Melanocyte of skin (primary cell): ENCODE measurements around the gene FRAT2. TPM values are rescaled to one million over a fixed set of nuclear protein-coding genes. Genes with fewer than 3 reads are reported as not detected.

Experiments
- small RNA-seq, 2 donors: library from RNA; depleted of rRNA; stranded (forward); fragments of <200 nt; gene quantifications; one replicate each; pipeline ENCODE3, GENCODE V24; 2012
- total RNA-seq, 2 donors: library from RNA; depleted of rRNA; stranded (reverse); fragments of >200 nt; gene quantifications; 2 replicates each; pipeline ENCODE4 v1.2.3, GENCODE V29; 2012

Gene FRAT2, protein sequence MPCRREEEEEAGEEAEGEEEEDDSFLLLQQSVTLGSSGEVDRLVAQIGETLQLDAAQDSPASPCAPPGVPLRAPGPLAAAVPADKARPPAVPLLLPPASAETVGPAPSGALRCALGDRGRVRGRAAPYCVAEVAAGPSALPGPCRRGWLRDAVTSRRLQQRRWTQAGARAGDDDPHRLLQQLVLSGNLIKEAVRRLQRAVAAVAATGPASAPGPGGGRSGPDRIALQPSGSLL
- total RNA-seq = 10 to 100 TPM; 11.4 to 12.3 TPM

DNA sequence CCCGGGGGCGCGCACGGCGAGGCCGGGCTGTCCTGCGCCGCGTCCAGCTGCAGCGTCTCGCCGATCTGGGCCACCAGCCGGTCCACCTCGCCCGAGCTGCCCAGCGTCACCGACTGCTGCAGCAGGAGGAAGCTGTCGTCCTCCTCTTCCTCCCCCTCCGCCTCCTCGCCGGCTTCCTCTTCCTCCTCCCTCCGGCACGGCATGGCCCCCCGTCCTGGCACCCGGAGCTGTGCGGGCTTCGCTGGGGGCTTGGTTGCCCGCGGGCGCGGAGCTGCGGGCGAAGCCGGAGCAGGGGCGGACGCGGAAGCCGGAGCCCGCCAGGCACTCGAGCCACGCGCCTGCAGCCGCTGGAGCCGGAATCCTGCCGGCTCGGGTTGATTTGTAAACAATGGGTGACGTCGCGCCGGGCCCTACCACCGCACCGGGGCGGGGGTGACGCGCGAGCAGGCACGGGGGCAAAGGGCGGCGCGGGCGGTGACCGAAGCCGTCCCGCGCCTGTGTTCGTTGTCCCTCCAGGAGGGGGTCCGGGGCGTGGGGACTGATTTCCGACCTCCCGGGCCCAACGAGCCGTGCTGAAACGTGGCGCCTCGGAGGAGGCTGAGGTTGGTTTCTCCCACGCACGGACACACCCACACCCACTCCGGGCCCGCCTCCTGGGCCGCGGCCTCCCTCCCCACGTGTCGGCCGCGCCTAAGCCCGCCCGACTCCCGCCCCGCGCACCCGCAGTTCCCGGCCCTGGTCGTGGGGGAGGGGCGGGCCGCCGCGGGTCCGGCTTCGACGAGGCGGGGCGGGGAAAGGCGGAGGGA, at the start of gene FRAT2:
Gene FRAT2, minus strand, starts transcription at position 360 of the 806 bp plus-strand sequence. Its CDS starts 157 bp downstream, at position 203.

DNA sequence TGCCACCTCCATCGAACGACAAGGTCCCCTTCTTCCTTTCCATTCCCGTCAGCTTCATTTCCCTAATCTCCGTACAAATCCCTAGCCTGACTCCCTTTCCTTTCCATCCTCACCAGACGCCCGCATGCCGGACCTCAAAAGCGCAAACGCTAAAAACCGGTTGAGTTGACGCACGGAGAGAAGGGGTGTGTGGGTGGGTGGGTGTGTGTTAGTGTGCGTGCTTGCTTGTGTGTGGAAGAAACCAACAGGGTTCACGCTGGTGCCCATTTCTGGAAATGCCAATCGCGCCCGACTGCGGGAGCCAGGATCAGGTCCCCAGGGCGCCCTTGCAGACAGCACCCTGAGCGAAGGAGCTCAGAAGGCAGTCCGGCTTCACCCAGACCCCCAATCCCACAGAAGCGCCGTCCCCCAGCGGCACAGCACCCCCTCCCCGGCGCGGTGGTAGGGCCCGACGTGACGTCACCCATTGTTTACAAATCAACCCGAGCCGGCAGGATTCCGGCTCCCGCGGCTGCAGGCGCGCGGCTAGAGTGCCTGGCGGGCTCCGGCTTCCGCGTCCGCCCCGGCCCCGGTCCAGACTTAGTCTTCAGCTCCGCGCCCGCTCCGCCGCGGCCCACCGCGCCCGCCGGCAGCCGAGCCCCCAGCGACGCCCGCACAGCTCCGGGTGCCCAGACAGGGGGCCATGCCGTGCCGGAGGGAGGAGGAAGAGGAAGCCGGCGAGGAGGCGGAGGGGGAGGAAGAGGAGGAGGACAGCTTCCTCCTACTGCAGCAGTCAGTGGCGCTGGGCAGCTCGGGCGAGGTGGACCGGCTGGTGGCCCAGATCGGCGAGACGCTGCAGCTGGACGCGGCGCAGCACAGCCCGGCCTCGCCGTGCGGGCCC, 15.5 kb downstream of the FRAT2 start, which contains the start of gene FRAT1:
Gene FRAT1, plus strand, starts transcription at position 500 of the 880 bp plus-strand sequence. Its CDS starts 183 bp downstream, at position 683.

DNA sequence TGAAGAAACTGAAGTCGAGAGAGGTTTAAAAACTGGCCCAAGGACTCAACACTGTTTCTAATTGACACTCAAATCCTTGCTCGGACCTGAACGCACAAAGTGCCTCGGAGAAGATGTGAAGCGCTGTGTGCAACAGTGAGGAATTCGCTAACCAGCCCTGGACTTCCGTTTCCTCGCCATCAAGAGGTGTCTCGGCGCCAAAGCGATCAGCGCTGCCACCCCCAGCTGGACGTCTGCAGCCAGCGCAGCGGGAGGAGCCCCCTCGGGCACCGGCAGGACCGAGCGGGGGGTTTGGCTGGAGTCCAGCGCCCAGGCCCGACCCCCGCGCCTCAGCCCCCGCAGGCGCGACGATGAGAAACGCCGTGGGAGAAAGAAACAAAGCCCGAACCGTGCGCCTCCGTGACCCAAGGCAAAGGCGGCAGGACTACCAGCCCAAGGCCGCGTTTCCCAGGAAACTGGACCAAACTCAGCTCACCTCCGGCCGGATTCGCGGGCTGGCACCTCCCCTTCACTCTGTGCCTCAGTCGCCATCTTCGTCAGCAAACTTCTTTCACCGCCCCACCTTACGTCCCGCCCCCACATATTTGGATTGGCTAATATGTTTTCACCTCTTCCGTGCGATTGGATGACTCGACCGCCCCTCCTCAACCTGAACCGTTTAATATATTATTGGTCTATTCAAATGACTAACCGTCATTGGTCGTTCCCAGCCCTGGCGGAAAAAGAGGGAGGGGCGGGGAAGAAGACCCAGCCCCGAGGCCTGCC, 42.2 kb downstream of the FRAT2 start, which contains the start of gene ARHGAP19:
Gene ARHGAP19, minus strand, starts transcription at position 541 of the 765 bp plus-strand sequence. Its CDS starts 10 bp downstream, at position 531.

Small RNA genes lying within 50 kb of the gene (small RNA-seq; reads per million reads assigned to genes)
- 0 reads per million in 2 donors for gene RF00017

Other genes with a start within 250 kb of the FRAT2 start
- under 1 TPM; under 0.01 TPM for gene SLIT1, start 148.8 kb downstream of the FRAT2 start, total RNA-seq
- gene ARHGAP19, start 42.1 kb downstream of the FRAT2 start, total RNA-seq = 10 to 100 TPM in 1 of 2 donors, 1 to 10 TPM in 1; 9.7 to 15.8 TPM
- 1 to 10 TPM; 2.3 to 3.1 TPM for gene FRAT1, start 15.5 kb downstream of the FRAT2 start, total RNA-seq
- 10 to 100 TPM; 17.9 to 31.0 TPM for gene RRP12, start 66.6 kb upstream of the FRAT2 start, total RNA-seq
- gene PGAM1, start 91.5 kb upstream of the FRAT2 start, total RNA-seq = 100 to 1,000 TPM; 376 to 564 TPM
- 10 to 100 TPM; 29.9 to 49.0 TPM for gene EXOSC1, start 111.3 kb upstream of the FRAT2 start, total RNA-seq
- gene ZDHHC16, start 111.4 kb upstream of the FRAT2 start, total RNA-seq = 10 to 100 TPM; 48.2 to 77.3 TPM
- gene MMS19, start 163.7 kb upstream of the FRAT2 start, total RNA-seq = 100 to 1,000 TPM in 1 of 2 donors, 10 to 100 TPM in 1; 78.3 to 105 TPM
- gene UBTD1, start 164.2 kb upstream of the FRAT2 start, total RNA-seq = 10 to 100 TPM; 34.8 to 44.0 TPM
- gene ANKRD2, start 238.1 kb upstream of the FRAT2 start, total RNA-seq = under 1 TPM; under 0.01 to 0.33 TPM
- 1 to 10 TPM; 1.3 to 1.7 TPM for gene HOGA1, start 249.7 kb upstream of the FRAT2 start, total RNA-seq